ENCODE data around the gene SLC6A1.

The SLC6A1 gene

GRCh38 chr3:11019116-11019819 is 26.7 kb downstream of the SLC6A1 start:
- DNase-seq (ENCODE audit: low read depth in 2 of 2) = no peak

GRCh38 chr3:11020764-11021163 is 28.2 kb downstream of the SLC6A1 start:
- no peak for DNase-seq (ENCODE audit: low read depth in 2 of 2)

- DNase-seq (ENCODE audit: low read depth in 2 of 2) = no peak
Measured at GRCh38 chr3:11021611-11022011, 29.1 kb downstream of the SLC6A1 start.

GRCh38 chr3:11022115-11022514 is 29.6 kb downstream of the SLC6A1 start:
- DNase-seq (ENCODE audit: low read depth in 2 of 2) = no peak

GRCh38 chr3:11024181-11024580 is 31.6 kb downstream of the SLC6A1 start:
- no peak for DNase-seq (ENCODE audit: low read depth in 2 of 2)

GRCh38 chr3:11029948-11030347 is 37.4 kb downstream of the SLC6A1 start:
- DNase-seq (ENCODE audit: low read depth in 2 of 2) = no peak

- DNase-seq (ENCODE audit: low read depth in 2 of 2) = no peak
Measured at GRCh38 chr3:11033871-11034270, 41.3 kb downstream of the SLC6A1 start.

GRCh38 chr3:11034309-11034985 is 41.9 kb downstream of the SLC6A1 start:
- no peak for DNase-seq (ENCODE audit: low read depth in 2 of 2)

GRCh38 chr3:11035757-11036505 is 43.4 kb downstream of the SLC6A1 start:
- no peak for DNase-seq (ENCODE audit: low read depth in 2 of 2)

GRCh38 chr3:11037241-11037873 is 44.8 kb downstream of the SLC6A1 start:
- no peak for DNase-seq (ENCODE audit: low read depth in 2 of 2)

GRCh38 chr3:11037976-11038375 is 45.4 kb downstream of the SLC6A1 start:
- no peak for DNase-seq (ENCODE audit: low read depth in 2 of 2)

GRCh38 chr3:11045536-11045935 is 53.0 kb downstream of the SLC6A1 start:
- DNase-seq (ENCODE audit: low read depth in 2 of 2) = no peak

- DNase-seq (ENCODE audit: low read depth in 2 of 2) = no peak
Measured at GRCh38 chr3:11047500-11047899, 55.0 kb downstream of the SLC6A1 start.

GRCh38 chr3:11050666-11051323 is 58.2 kb downstream of the SLC6A1 start:
- no peak for DNase-seq (ENCODE audit: low read depth in 2 of 2)

- no peak for DNase-seq (ENCODE audit: low read depth in 2 of 2)
Measured at GRCh38 chr3:11053926-11054503, 61.5 kb downstream of the SLC6A1 start.

GRCh38 chr3:11054739-11055438 is 62.3 kb downstream of the SLC6A1 start:
- no peak for DNase-seq (ENCODE audit: low read depth in 2 of 2)

- no peak for DNase-seq (ENCODE audit: low read depth in 2 of 2)
Measured at GRCh38 chr3:11055496-11055895, 62.9 kb downstream of the SLC6A1 start.

- DNase-seq (ENCODE audit: low read depth in 2 of 2) = no peak
Measured at GRCh38 chr3:11056531-11057050, 64.0 kb downstream of the SLC6A1 start.

- no peak for DNase-seq (ENCODE audit: low read depth in 2 of 2)
Measured at GRCh38 chr3:11057655-11058054, 65.1 kb downstream of the SLC6A1 start.

- DNase-seq (ENCODE audit: low read depth in 2 of 2) = peak; percentile 3 to 7
Measured at GRCh38 chr3:11059090-11059798, 66.7 kb downstream of the SLC6A1 start.

All from activated CD4-positive, alpha-beta T cell treated with anti-CD3 and anti-CD28 coated beads for 24 hours (primary cell).